Amniotic stem cell (primary cell): ENCODE data around the gene CYB5A.
"Not testable (repeated sequence)": the region's sequence is repeated elsewhere in the genome, so short reads cannot be mapped to it uniquely, and the experiment has no call there.

ENCODE experiments used
- DNase-seq: peaks from one replicate; lab custom pipeline; 2025; lab: John Stamatoyannopoulos, UW

The CYB5A gene

GRCh38 chr18:74291771-74292540 lies at the start of gene CYB5A:
Gene CYB5A (minus strand): TSS chr18:74291963. CDS start chr18:74291875, 88 bp downstream.
- peak; percentile 87 for DNase-seq

- DNase-seq: no peak
Observed at GRCh38 chr18:74337912-74338309, 46.1 kb upstream of the CYB5A start.

GRCh38 chr18:74337155-74337911 lies 45.6 kb upstream of the CYB5A start:
- no peak for DNase-seq

GRCh38 chr18:74336656-74337055 lies 44.9 kb upstream of the CYB5A start:
- DNase-seq: no peak

GRCh38 chr18:74334242-74334893 lies 42.6 kb upstream of the CYB5A start:
- no peak for DNase-seq

GRCh38 chr18:74333091-74333490 lies 41.3 kb upstream of the CYB5A start:
- DNase-seq: no peak

GRCh38 chr18:74331404-74331803 lies 39.6 kb upstream of the CYB5A start:
- DNase-seq: no peak

GRCh38 chr18:74329688-74330205 lies 38.0 kb upstream of the CYB5A start:
- no peak for DNase-seq

- DNase-seq: no peak
Observed at GRCh38 chr18:74328206-74328605, 36.4 kb upstream of the CYB5A start.

- DNase-seq: not testable (repeated sequence)
Observed at GRCh38 chr18:74326791-74327190, 35.0 kb upstream of the CYB5A start.

- DNase-seq: no peak
Observed at GRCh38 chr18:74326231-74326630, 34.5 kb upstream of the CYB5A start.

GRCh38 chr18:74316257-74317170 lies 24.8 kb upstream of the CYB5A start:
- DNase-seq: peak; percentile 41

- DNase-seq: no peak
Observed at GRCh38 chr18:74315464-74316256, 23.9 kb upstream of the CYB5A start, which contains the start of gene C18orf63. Gene C18orf63 (plus strand): TSS chr18:74315839. CDS start chr18:74317866, 2,027 bp downstream.

GRCh38 chr18:74314759-74315463 lies 23.1 kb upstream of the CYB5A start:
- DNase-seq: no peak

- DNase-seq: no peak
Observed at GRCh38 chr18:74311000-74311399, 19.2 kb upstream of the CYB5A start.

- no peak for DNase-seq
Observed at GRCh38 chr18:74310411-74310810, 18.6 kb upstream of the CYB5A start.

GRCh38 chr18:74303936-74304335 lies 12.2 kb upstream of the CYB5A start:
- DNase-seq: no peak

GRCh38 chr18:74303306-74303705 lies 11.5 kb upstream of the CYB5A start:
- no peak for DNase-seq

- DNase-seq: no peak
Observed at GRCh38 chr18:74299746-74300145, 8.0 kb upstream of the CYB5A start.

GRCh38 chr18:74299162-74299561 lies 7.4 kb upstream of the CYB5A start:
- DNase-seq: no peak
